Measurements from ENCODE around the gene ST3GAL2.

ST3GAL2 gene

DNA sequence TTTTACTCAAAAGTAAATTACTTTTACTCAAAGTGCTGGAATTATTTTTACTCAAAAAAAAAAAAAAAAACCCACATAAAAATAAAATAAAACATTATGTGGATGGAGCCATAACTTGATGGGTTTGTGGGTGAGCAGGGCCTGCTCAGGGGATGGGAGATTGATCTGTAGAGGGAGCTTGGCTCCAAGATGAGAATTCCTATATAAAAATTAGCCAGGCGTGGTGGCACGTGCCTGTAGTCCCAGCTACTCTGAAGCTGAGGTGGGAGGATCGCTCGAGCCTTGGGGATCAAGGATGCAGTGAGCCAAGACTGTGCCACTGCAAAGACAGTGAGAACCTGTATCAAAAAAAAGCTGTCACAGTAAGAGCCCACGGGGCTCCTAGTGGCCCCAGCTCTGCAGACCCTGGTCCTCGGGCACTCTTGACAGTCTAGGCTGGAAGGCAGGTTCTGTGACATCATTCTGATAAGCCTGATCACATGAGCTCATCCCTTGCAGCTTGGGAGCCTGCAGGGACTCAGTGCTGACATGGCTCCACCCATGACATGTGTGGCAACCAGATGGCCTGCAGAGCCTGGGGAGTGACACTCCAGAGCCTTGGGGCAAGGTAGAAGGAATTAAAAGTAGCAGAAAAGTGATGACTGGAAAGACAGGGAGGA is 42.5 kb downstream of the ST3GAL2 start:
- H3K27me3 ChIP-seq (ENCODE audit: control insufficient read depth in 2 of 2, insufficient read depth in 2 of 2, low read length in 2 of 2): no peaks in the 10 kb centered on the region
- no peak overlapping the region for H3K9ac ChIP-seq (ENCODE audit: low read depth in 1 of 2, low read length in 2 of 2)
- H3K4me1 ChIP-seq (ENCODE audit: control insufficient read depth in 2 of 2, insufficient read depth in 2 of 2, low read length in 2 of 2): peaks cover 0 to 5% of the 10 kb centered on the region in 2 donors
- H3K4me3 ChIP-seq (ENCODE audit: low read length in 2 of 2): no peak overlapping the region
- H3K36me3 ChIP-seq (ENCODE audit: control insufficient read depth in 2 of 2, insufficient read depth in 2 of 2, low read length in 2 of 2): peaks cover 2 to 4% of the 10 kb centered on the region in 2 donors
- H3K27ac ChIP-seq (ENCODE audit: low read depth in 2 of 2, low read length in 2 of 2): no peak overlapping the region
- no peaks in the 10 kb centered on the region for H3K9me3 ChIP-seq (ENCODE audit: control insufficient read depth in 2 of 2, low read length in 2 of 2)

- no peaks in the 10 kb centered on the region for H3K9me3 ChIP-seq (ENCODE audit: control insufficient read depth in 2 of 2, low read length in 2 of 2)
- peaks cover 2 to 4% of the 10 kb centered on the region in 2 donors for H3K36me3 ChIP-seq (ENCODE audit: control insufficient read depth in 2 of 2, insufficient read depth in 2 of 2, low read length in 2 of 2)
These were observed 43.5 kb downstream of the ST3GAL2 start for GRCh38 chr16:70395345-70395901.

GRCh38 chr16:70394853-70395252 is 44.0 kb downstream of the ST3GAL2 start:
- Histone ChIP-seq H3K4me3 (ENCODE audit: low read length in 2 of 2) (no peak overlapping the region), H3K27ac (ENCODE audit: low read depth in 2 of 2, low read length in 2 of 2) (no peak overlapping the region), H3K36me3 (ENCODE audit: control insufficient read depth in 2 of 2, insufficient read depth in 2 of 2, low read length in 2 of 2) (peaks cover 2 to 4% of the 10 kb centered on the region in 2 donors), H3K4me1 (ENCODE audit: control insufficient read depth in 2 of 2, insufficient read depth in 2 of 2, low read length in 2 of 2) (peaks cover 5 to 8% of the 10 kb centered on the region in 2 donors), H3K9ac (ENCODE audit: low read depth in 1 of 2, low read length in 2 of 2) (no peak overlapping the region), H3K9me3 (ENCODE audit: control insufficient read depth in 2 of 2, low read length in 2 of 2) (no peaks in the 10 kb centered on the region), H3K27me3 (ENCODE audit: control insufficient read depth in 2 of 2, insufficient read depth in 2 of 2, low read length in 2 of 2) (no peaks in the 10 kb centered on the region)

More at GRCh38 chr16:70395345-70395901, 43.5 kb downstream of the ST3GAL2 start:
- H3K27me3 ChIP-seq (ENCODE audit: control insufficient read depth in 2 of 2, insufficient read depth in 2 of 2, low read length in 2 of 2): no peaks in the 10 kb centered on the region
- H3K4me3 ChIP-seq (ENCODE audit: low read length in 2 of 2): no peak overlapping the region
- peak overlapping the region in 1 of 2 donors; percentile 8 for H3K9ac ChIP-seq (ENCODE audit: low read depth in 1 of 2, low read length in 2 of 2)
- no peak overlapping the region for H3K27ac ChIP-seq (ENCODE audit: low read depth in 2 of 2, low read length in 2 of 2)
- H3K4me1 ChIP-seq (ENCODE audit: control insufficient read depth in 2 of 2, insufficient read depth in 2 of 2, low read length in 2 of 2): peaks cover 5 to 6% of the 10 kb centered on the region in 2 donors

GRCh38 chr16:70393662-70394061 is 45.2 kb downstream of the ST3GAL2 start:
- H3K9me3 ChIP-seq (ENCODE audit: control insufficient read depth in 2 of 2, low read length in 2 of 2): no peaks in the 10 kb centered on the region
- no peak overlapping the region for H3K27ac ChIP-seq (ENCODE audit: low read depth in 2 of 2, low read length in 2 of 2)
- no peak overlapping the region for H3K4me3 ChIP-seq (ENCODE audit: low read length in 2 of 2)
- H3K36me3 ChIP-seq (ENCODE audit: control insufficient read depth in 2 of 2, insufficient read depth in 2 of 2, low read length in 2 of 2): peaks cover 2 to 4% of the 10 kb centered on the region in 2 donors
- H3K9ac ChIP-seq (ENCODE audit: low read depth in 1 of 2, low read length in 2 of 2): no peak overlapping the region
- peaks cover 5 to 8% of the 10 kb centered on the region in 2 donors for H3K4me1 ChIP-seq (ENCODE audit: control insufficient read depth in 2 of 2, insufficient read depth in 2 of 2, low read length in 2 of 2)
- no peaks in the 10 kb centered on the region for H3K27me3 ChIP-seq (ENCODE audit: control insufficient read depth in 2 of 2, insufficient read depth in 2 of 2, low read length in 2 of 2)

GRCh38 chr16:70392606-70393005 is 46.3 kb downstream of the ST3GAL2 start:
- no peak overlapping the region for H3K27ac ChIP-seq (ENCODE audit: low read depth in 2 of 2, low read length in 2 of 2)
- H3K4me3 ChIP-seq (ENCODE audit: low read length in 2 of 2): no peak overlapping the region
- no peaks in the 10 kb centered on the region for H3K9me3 ChIP-seq (ENCODE audit: control insufficient read depth in 2 of 2, low read length in 2 of 2)
- no peaks in the 10 kb centered on the region for H3K27me3 ChIP-seq (ENCODE audit: control insufficient read depth in 2 of 2, insufficient read depth in 2 of 2, low read length in 2 of 2)
- H3K36me3 ChIP-seq (ENCODE audit: control insufficient read depth in 2 of 2, insufficient read depth in 2 of 2, low read length in 2 of 2): peaks cover 0 to 2% of the 10 kb centered on the region in 2 donors
- peaks cover 5 to 8% of the 10 kb centered on the region in 2 donors for H3K4me1 ChIP-seq (ENCODE audit: control insufficient read depth in 2 of 2, insufficient read depth in 2 of 2, low read length in 2 of 2)
- no peak overlapping the region for H3K9ac ChIP-seq (ENCODE audit: low read depth in 1 of 2, low read length in 2 of 2)

GRCh38 chr16:70391881-70392481 is 46.9 kb downstream of the ST3GAL2 start:
- Histone ChIP-seq H3K27me3 (ENCODE audit: control insufficient read depth in 2 of 2, insufficient read depth in 2 of 2, low read length in 2 of 2) (no peaks in the 10 kb centered on the region), H3K4me3 (ENCODE audit: low read length in 2 of 2) (no peak overlapping the region), H3K9ac (ENCODE audit: low read depth in 1 of 2, low read length in 2 of 2) (no peak overlapping the region), H3K27ac (ENCODE audit: low read depth in 2 of 2, low read length in 2 of 2) (no peak overlapping the region), H3K36me3 (ENCODE audit: control insufficient read depth in 2 of 2, insufficient read depth in 2 of 2, low read length in 2 of 2) (peaks cover 0 to 2% of the 10 kb centered on the region in 2 donors), H3K4me1 (ENCODE audit: control insufficient read depth in 2 of 2, insufficient read depth in 2 of 2, low read length in 2 of 2) (peaks cover 5 to 8% of the 10 kb centered on the region in 2 donors), H3K9me3 (ENCODE audit: control insufficient read depth in 2 of 2, low read length in 2 of 2) (no peaks in the 10 kb centered on the region)

DNA sequence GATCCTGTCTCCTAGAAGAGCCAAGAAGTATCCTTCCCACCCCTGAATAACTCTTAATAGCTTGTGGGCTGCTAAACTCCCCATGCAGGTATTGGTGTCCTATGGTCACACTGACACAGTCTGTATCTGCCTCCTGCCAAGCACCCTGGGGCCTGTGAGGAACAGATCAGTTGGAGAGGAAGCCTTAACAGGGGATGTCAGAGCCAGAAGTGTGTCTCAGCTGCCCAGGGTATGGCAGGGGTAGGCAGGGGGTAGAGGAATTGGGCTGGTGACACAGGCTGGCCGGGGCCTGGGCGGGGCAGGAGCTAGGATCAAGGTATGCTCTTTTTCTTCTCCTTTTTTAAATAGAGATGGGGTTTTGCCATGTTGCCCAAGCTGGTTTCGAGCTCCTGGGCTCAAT is 47.5 kb downstream of the ST3GAL2 start:
- no peak overlapping the region for H3K4me3 ChIP-seq (ENCODE audit: low read length in 2 of 2)
- H3K27me3 ChIP-seq (ENCODE audit: control insufficient read depth in 2 of 2, insufficient read depth in 2 of 2, low read length in 2 of 2): no peaks in the 10 kb centered on the region
- no peak overlapping the region for H3K9ac ChIP-seq (ENCODE audit: low read depth in 1 of 2, low read length in 2 of 2)
- peaks cover 0 to 2% of the 10 kb centered on the region in 2 donors for H3K36me3 ChIP-seq (ENCODE audit: control insufficient read depth in 2 of 2, insufficient read depth in 2 of 2, low read length in 2 of 2)
- peaks cover 5 to 8% of the 10 kb centered on the region in 2 donors for H3K4me1 ChIP-seq (ENCODE audit: control insufficient read depth in 2 of 2, insufficient read depth in 2 of 2, low read length in 2 of 2)
- no peak overlapping the region for H3K27ac ChIP-seq (ENCODE audit: low read depth in 2 of 2, low read length in 2 of 2)
- no peaks in the 10 kb centered on the region for H3K9me3 ChIP-seq (ENCODE audit: control insufficient read depth in 2 of 2, low read length in 2 of 2)

DNA sequence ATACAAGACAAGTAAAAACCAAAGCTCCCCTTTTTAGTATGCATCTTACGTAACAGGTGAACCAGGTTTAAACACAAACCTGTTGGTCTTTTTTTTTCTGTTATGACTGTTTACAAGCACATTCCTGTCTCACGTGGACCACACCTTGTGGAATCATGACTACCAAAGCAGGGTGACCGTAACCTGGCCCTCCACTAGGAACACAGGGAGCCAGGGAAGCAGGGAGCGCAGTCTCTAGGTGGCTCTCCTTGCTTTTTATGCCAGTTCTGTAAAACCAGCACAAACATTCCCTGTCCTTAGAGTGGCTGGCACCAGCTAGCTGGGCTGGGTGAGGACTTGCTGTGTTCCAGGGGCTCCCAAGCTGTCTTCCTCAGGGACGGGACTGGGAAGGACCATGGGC is 48.1 kb downstream of the ST3GAL2 start:
- Histone ChIP-seq H3K9me3 (ENCODE audit: control insufficient read depth in 2 of 2, low read length in 2 of 2) (no peaks in the 10 kb centered on the region), H3K4me1 (ENCODE audit: control insufficient read depth in 2 of 2, insufficient read depth in 2 of 2, low read length in 2 of 2) (peaks cover 5 to 8% of the 10 kb centered on the region in 2 donors), H3K9ac (ENCODE audit: low read depth in 1 of 2, low read length in 2 of 2) (no peak overlapping the region), H3K27ac (ENCODE audit: low read depth in 2 of 2, low read length in 2 of 2) (no peak overlapping the region), H3K4me3 (ENCODE audit: low read length in 2 of 2) (no peak overlapping the region), H3K27me3 (ENCODE audit: control insufficient read depth in 2 of 2, insufficient read depth in 2 of 2, low read length in 2 of 2) (no peaks in the 10 kb centered on the region), H3K36me3 (ENCODE audit: control insufficient read depth in 2 of 2, insufficient read depth in 2 of 2, low read length in 2 of 2) (peaks cover 0 to 2% of the 10 kb centered on the region in 2 donors)

GRCh38 chr16:70388006-70388680 is 50.8 kb downstream of the ST3GAL2 start:
- Histone ChIP-seq H3K27me3 (ENCODE audit: control insufficient read depth in 2 of 2, insufficient read depth in 2 of 2, low read length in 2 of 2) (no peaks in the 10 kb centered on the region), H3K4me1 (ENCODE audit: control insufficient read depth in 2 of 2, insufficient read depth in 2 of 2, low read length in 2 of 2) (peaks cover 0 to 8% of the 10 kb centered on the region in 2 donors), H3K9me3 (ENCODE audit: control insufficient read depth in 2 of 2, low read length in 2 of 2) (no peaks in the 10 kb centered on the region), H3K27ac (ENCODE audit: low read depth in 2 of 2, low read length in 2 of 2) (no peak overlapping the region), H3K36me3 (ENCODE audit: control insufficient read depth in 2 of 2, insufficient read depth in 2 of 2, low read length in 2 of 2) (peaks cover 0 to 2% of the 10 kb centered on the region in 2 donors), H3K4me3 (ENCODE audit: low read length in 2 of 2) (no peak overlapping the region), H3K9ac (ENCODE audit: low read depth in 1 of 2, low read length in 2 of 2) (no peak overlapping the region)

Measured in mucosa of rectum (tissue), 2 donors.